Left lung (tissue), 10 donors: ENCODE measurements around the gene PSENEN. TPM values are rescaled to one million over a fixed set of nuclear protein-coding genes. Genes with fewer than 3 reads are reported as not detected.

Source experiments
- ATAC-seq: fragments of 200-7000 bp; cut with Tn5 transposase; one replicate; pipeline ENCODE4 v1.9.1; 2020; ENCODE audit warnings: moderate library complexity
- DNase-seq, 4 donors: peaks; one replicate each; pipeline ENCODE4 v3.0.0-alpha.2; 2013 to 2020
- H3K27ac ChIP-seq, 2 donors: fragments of 200-600 bp; sonication (generic) in 1 of 2; one replicate each; pipeline versions ENCODE4 v1.5.0 to v1.8.0; 2020 to 2021
- H3K27me3 ChIP-seq, 2 donors: fragments of 200-600 bp; sonication (generic) in 1 of 2; one replicate each; pipeline versions ENCODE4 v1.5.0 to v1.8.0; 2020 to 2021
- H3K36me3 ChIP-seq, 2 donors: fragments of 200-600 bp; sonication (generic) in 1 of 2; one replicate each; pipeline versions ENCODE4 v1.5.0 to v1.8.0; 2020 to 2021
- H3K4me1 ChIP-seq, 2 donors: fragments of 200-600 bp; one replicate each; pipeline ENCODE4 v1.8.0; 2021
- H3K4me3 ChIP-seq, 2 donors: fragments of 200-600 bp; sonication (generic) in 1 of 2; one replicate each; pipeline versions ENCODE4 v1.5.0 to v1.8.0; 2020 to 2021; ENCODE audit warnings: mild to moderate bottlenecking in 1 of 2
- H3K9me3 ChIP-seq, 2 donors: fragments of 200-600 bp; sonication (generic) in 1 of 2; one replicate each; pipeline versions ENCODE4 v1.5.0 to v1.8.0; 2020 to 2021
- intact Hi-C, 2 donors: fragments of 100-400 bp; cut with DNase I; formaldehyde crosslinking; loops; one replicate each; pipeline versions ENCODE4 v1.11.2 to v1.14.2; 2022
- polyA plus RNA-seq, 6 donors: library from polyadenylated mRNA; unstranded; fragments of 120-200 nt; gene quantifications; one replicate each; pipeline ENCODE4 v1.2.1, GENCODE V29; 2013; ENCODE audit not compliant: insufficient read length in 6 of 6
- total RNA-seq, 2 donors: library from RNA; stranded (reverse); fragmentation: NEBNext Ultra II Directional; extraction: Animal tissue kit (Norgen Biotek cat#: 25700); gene quantifications; one replicate each; pipeline ENCODE4 v1.2.1, GENCODE V29; 2021
- TF ChIP-seq, protein P1 (sequence below), 2 donors: fragments of 200-600 bp; sonication (generic) in 1 of 2; IDR thresholded peaks; one replicate each; pipeline versions ENCODE4 v1.5.0 to v1.8.0; 2021; ENCODE audit warnings: antibody characterized with exemption in 2 of 2
- donor health status: DM: no; HTN: yes; CAD: no.
- donor health status: DM: no; HTN: no; CAD: no.

Gene PSENEN
- total and polyA plus RNA-seq, 8 donors, result 39.6 to 90.3 (median 50.6) TPM

DNA sequence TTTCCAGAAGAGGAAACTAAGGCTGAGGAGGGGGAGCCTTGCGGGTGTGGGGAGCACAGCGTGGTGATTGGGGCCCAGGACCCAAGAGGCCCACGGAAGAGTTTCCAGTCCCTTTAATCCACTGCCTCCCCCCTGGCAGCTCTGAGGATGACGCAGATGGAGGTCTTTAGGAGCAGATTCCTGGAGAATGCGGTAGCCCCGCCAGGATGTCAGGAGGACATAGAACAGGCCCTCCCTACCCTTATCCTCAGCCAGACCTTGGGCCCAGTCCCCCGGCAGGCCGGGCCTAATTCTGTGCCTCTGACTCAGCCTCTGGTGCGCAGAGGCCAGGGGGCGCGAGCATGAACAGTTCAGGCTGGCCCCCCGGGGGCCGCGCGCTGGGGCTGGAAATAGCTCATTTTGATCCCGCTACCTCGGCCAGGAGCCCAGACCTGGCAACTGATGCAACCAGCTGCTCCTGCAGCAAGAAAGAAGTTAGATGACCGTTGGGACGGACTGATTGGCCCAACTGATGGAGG, 11.8 kb downstream of the PSENEN start:
- Histone ChIP-seq H3K27ac (peak overlapping the region; percentile 86 to 94), H3K36me3 (peaks cover 0 to 38% of the 10 kb centered on the region in 2 donors), H3K9me3 (no peaks in the 10 kb centered on the region), H3K27me3 (peaks cover 0 to 21% of the 10 kb centered on the region in 2 donors), H3K4me3 (peak overlapping the region; percentile 19 to 92), H3K4me1 (peaks cover 13 to 41% of the 10 kb centered on the region in 2 donors)
- TF ChIP-seq, protein P1, sequence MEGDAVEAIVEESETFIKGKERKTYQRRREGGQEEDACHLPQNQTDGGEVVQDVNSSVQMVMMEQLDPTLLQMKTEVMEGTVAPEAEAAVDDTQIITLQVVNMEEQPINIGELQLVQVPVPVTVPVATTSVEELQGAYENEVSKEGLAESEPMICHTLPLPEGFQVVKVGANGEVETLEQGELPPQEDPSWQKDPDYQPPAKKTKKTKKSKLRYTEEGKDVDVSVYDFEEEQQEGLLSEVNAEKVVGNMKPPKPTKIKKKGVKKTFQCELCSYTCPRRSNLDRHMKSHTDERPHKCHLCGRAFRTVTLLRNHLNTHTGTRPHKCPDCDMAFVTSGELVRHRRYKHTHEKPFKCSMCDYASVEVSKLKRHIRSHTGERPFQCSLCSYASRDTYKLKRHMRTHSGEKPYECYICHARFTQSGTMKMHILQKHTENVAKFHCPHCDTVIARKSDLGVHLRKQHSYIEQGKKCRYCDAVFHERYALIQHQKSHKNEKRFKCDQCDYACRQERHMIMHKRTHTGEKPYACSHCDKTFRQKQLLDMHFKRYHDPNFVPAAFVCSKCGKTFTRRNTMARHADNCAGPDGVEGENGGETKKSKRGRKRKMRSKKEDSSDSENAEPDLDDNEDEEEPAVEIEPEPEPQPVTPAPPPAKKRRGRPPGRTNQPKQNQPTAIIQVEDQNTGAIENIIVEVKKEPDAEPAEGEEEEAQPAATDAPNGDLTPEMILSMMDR (IDR thresholded peaks at IDR 0.05), result no peak
- intact Hi-C loops, result no loop called here
- ATAC-seq (peak; percentile 39), DNase-seq (peak; percentile 81 to 92 (median 84))

DNA sequence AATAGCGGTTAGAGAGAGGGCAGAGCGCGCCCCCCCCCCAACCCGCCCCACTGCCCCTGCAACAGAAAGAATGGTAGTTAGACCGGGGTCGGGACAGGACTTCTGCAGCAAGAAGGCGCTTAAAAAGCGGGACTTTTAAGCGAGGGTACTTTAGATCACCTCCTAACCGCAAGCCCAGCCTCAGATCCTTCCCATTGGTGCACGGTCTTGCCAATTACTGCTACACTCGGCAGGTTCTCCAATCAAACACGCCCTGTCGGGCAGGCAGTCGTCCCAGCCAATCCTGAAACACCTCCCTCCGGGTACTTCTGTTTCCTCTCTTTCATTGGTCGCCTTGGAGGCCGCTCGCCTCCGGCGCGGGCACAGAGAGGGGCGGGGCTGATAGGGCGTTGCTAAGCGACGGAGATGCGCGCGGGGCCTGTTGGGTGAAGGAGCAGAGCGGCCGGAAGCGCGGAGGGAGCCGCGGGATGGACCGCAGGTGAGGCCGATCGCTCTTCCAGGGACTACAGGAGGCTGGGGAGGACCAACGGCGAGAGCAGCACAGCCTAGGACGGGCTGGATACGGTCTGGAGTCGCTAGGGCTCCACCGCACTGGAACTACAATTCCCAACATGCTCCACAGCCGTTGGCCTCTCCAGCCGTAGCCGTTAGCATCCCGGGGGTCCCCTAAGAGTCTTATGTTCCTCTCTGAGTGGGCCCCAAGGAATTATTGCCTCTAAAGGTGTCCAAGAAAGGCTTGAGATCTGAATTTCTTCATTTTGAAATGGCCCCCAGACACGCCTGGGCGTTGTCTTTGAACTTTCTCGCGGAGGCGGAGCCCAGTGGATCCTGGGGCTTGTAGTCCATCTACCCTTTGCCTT, 12.5 kb downstream of the PSENEN start, which contains the start of gene PROSER3:
Gene PROSER3 (plus strand): TSS at position 428 of the 860 bp plus-strand sequence. CDS start 40 bp downstream, at position 468.
- peak within 1 kb of the TSS; percentile 92 to 96 for H3K4me3 ChIP-seq
- ATAC-seq (peak; percentile 94), DNase-seq (peak; percentile 96 to 99 (median 99))
- peaks cover 0 to 21% of the 10 kb centered on the region in 2 donors for H3K27me3 ChIP-seq
- intact Hi-C loops, result no loop called here
- H3K36me3 ChIP-seq, result peaks cover 0 to 38% of the 10 kb centered on the region in 2 donors
- H3K27ac ChIP-seq, result peak within 1 kb of the TSS; percentile 94 to 95
- peaks cover 13 to 41% of the 10 kb centered on the region in 2 donors for H3K4me1 ChIP-seq
- H3K9me3 ChIP-seq, result no peaks in the 10 kb centered on the region
- TF ChIP-seq, protein P1 (IDR thresholded peaks at IDR 0.05), result no peak

DNA sequence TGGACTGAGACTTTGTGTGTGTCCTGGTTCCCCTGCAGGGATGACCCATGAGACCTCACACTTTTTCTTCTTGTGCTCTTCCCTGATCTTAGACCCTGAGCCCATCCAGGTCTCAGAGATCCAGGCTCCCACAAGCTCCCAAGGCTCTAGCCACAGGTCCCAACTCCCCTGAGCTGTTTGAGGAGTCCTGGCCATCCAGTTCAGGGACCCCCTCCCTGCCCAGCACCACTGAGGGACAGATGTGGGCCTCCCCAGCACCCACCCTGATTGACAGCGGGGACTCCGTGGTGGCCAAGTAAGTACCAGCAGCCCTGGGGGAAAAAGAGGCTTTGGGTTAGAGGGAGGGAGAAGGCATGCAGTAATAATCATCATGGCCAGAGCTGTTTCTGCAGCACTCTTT, 14.2 kb downstream of the PSENEN start:
- DNase-seq (no peak), ATAC-seq (no peak)
- Histone ChIP-seq H3K4me1 (peaks cover 13 to 41% of the 10 kb centered on the region in 2 donors), H3K9me3 (no peaks in the 10 kb centered on the region), H3K4me3 (no peak overlapping the region), H3K36me3 (peaks cover 0 to 35% of the 10 kb centered on the region in 2 donors), H3K27me3 (peaks cover 0 to 21% of the 10 kb centered on the region in 2 donors), H3K27ac (no peak overlapping the region)
- intact Hi-C loops, result no loop called here
- TF ChIP-seq, protein P1 (IDR thresholded peaks at IDR 0.05), result no peak

DNA sequence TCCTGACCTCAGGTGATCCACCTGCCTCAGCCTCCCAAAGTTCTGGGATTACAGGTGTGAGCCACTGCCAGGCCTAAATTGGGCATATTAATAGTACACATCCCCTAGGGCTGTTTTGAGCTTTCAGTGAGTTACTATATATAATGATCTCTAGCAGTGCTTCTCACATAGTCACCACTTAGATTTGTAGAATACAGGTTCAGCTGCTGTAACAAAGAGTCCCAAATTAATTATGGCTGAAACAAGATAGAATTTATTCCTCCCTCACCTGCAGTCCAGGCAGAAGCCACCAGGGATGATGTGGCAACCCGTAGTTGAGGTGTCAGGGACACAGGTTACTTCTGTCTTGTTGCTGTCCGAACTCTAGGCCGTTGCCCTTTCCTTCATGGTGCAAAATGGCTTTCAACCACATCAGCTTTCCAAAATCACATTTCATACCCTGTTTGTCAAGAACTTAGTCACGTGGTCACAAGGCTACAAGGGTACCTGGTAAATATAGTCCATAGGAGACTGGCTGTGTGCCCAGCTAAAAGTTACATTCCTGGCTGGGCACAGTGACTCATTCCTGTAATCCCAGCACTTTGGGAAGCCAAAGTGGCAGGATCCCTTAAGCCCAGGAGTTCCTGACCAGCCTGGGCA, 15.4 kb downstream of the PSENEN start:
- peaks cover 0 to 12% of the 10 kb centered on the region in 2 donors for H3K27me3 ChIP-seq
- no peak overlapping the region for H3K27ac ChIP-seq
- peaks cover 13 to 33% of the 10 kb centered on the region in 2 donors for H3K4me1 ChIP-seq
- DNase-seq (no peak), ATAC-seq (no peak)
- no peak overlapping the region for H3K4me3 ChIP-seq
- TF ChIP-seq, protein P1 (IDR thresholded peaks at IDR 0.05), result no peak
- H3K9me3 ChIP-seq, result no peaks in the 10 kb centered on the region
- intact Hi-C loops, result no loop called here
- H3K36me3 ChIP-seq, result peaks cover 0 to 39% of the 10 kb centered on the region in 2 donors
